Astrocyte (in vitro differentiated cells and primary cell): ENCODE results near the gene TSPAN32. TPM values are rescaled to one million over a fixed set of nuclear protein-coding genes. Genes with fewer than 3 reads are reported as not detected.

Experiments used
- DNase-seq: peaks from one replicate; pipeline ENCODE4 v3.0.0-alpha.2; 2010; ENCODE audit warnings: low read depth
- FAIRE-seq: peaks from 2 replicates; lab custom pipeline; 2011; peaks lifted over from hg19 to GRCh38; lab: Jason Lieb, UNC
- H2AFZ ChIP-seq: 2 replicates; pipeline ENCODE4 v1.6.0; 2012; ENCODE audit warnings: low read depth, low read length, inconsistent platforms
- H3K27ac ChIP-seq: 2 replicates; pipeline ENCODE4 v1.5.1; 2011; ENCODE audit warnings: low read depth, low read length, inconsistent platforms
- H3K27me3 ChIP-seq: 2 replicates; pipeline ENCODE4 v1.6.0; 2011; ENCODE audit warnings: low read length, inconsistent platforms; ENCODE audit not compliant: insufficient read depth
- H3K36me3 ChIP-seq: 2 replicates; pipeline ENCODE4 v1.5.1; 2011; ENCODE audit warnings: low read length, inconsistent platforms; ENCODE audit not compliant: insufficient read depth
- H3K4me1 ChIP-seq: 2 replicates; pipeline ENCODE4 v1.5.1; 2011; ENCODE audit warnings: low read length, inconsistent platforms; ENCODE audit not compliant: insufficient read depth
- H3K4me2 ChIP-seq: 2 replicates; pipeline ENCODE4 v1.6.0; 2012; ENCODE audit warnings: low read length, inconsistent platforms
- H3K4me3 ChIP-seq: 2 replicates; pipeline ENCODE4 v1.5.1; 2011; ENCODE audit warnings: low read depth, mild to moderate bottlenecking, low read length, inconsistent platforms; ENCODE audit not compliant: insufficient read depth
- H3K79me2 ChIP-seq: 2 replicates; pipeline ENCODE4 v1.6.0; 2012; ENCODE audit warnings: mild to moderate bottlenecking, low read length, inconsistent platforms; ENCODE audit not compliant: insufficient read depth
- H3K9ac ChIP-seq: 2 replicates; pipeline ENCODE4 v1.6.0; 2012; ENCODE audit warnings: mild to moderate bottlenecking, low read length, inconsistent platforms
- H3K9me3 ChIP-seq: 2 replicates; pipeline ENCODE4 v1.5.1; 2012; ENCODE audit warnings: low read depth, mild to moderate bottlenecking, low read length, inconsistent platforms; ENCODE audit not compliant: insufficient read depth
- H4K20me1 ChIP-seq: 2 replicates; pipeline ENCODE4 v1.6.0; 2012; ENCODE audit warnings: low read length, inconsistent platforms; ENCODE audit not compliant: insufficient read depth
- H3K27ac Mint-ChIP-seq: one replicate; pipeline ENCODE4 v1.8.0; 2021; ENCODE audit warnings: mild to moderate bottlenecking, mixed read lengths; ENCODE audit not compliant: unreplicated experiment
- H3K27me3 Mint-ChIP-seq: one replicate; pipeline ENCODE4 v1.8.0; 2021; ENCODE audit warnings: low read depth, mixed read lengths; ENCODE audit not compliant: unreplicated experiment
- H3K36me3 Mint-ChIP-seq: one replicate; pipeline ENCODE4 v1.8.0; 2021; ENCODE audit warnings: low read depth, mixed read lengths; ENCODE audit not compliant: unreplicated experiment
- H3K4me1 Mint-ChIP-seq: one replicate; pipeline ENCODE4 v1.8.0; 2021; ENCODE audit warnings: low read depth, mixed read lengths; ENCODE audit not compliant: unreplicated experiment
- H3K4me3 Mint-ChIP-seq: one replicate; pipeline ENCODE4 v1.8.0; 2021; ENCODE audit warnings: mild to moderate bottlenecking, moderate library complexity, mixed read lengths; ENCODE audit not compliant: unreplicated experiment
- H3K9me3 Mint-ChIP-seq: one replicate; pipeline ENCODE4 v1.8.0; 2021; ENCODE audit warnings: mild to moderate bottlenecking, mixed read lengths; ENCODE audit not compliant: unreplicated experiment
- CTCF ChIP-seq: IDR thresholded peaks from 2 replicates; pipeline ENCODE4 v1.5.1; 2011; ENCODE audit warnings: low read depth, mild to moderate bottlenecking, inconsistent platforms, low read length, moderate library complexity; ENCODE audit not compliant: insufficient read depth
- EZH2 ChIP-seq: IDR thresholded peaks from 2 replicates; pipeline ENCODE4 v1.6.1; 2012; ENCODE audit warnings: mild to moderate bottlenecking, low read length, inconsistent platforms; ENCODE audit not compliant: insufficient read depth
- total RNA-seq: library from RNA; stranded (reverse); gene quantifications from 2 replicates; pipeline ENCODE4 v1.2.1, GENCODE V29; 2021

TSPAN32 gene
- total RNA-seq, 1 donor from 2014 or later: not detected

- Mint-ChIP-seq H3K27ac (no peak overlapping the region), H3K4me1 (no peaks in the 10 kb centered on the region), H3K4me3 (no peak overlapping the region), H3K27me3 (peaks cover 69% of the 10 kb centered on the region), H3K36me3 (no peaks in the 10 kb centered on the region), H3K9me3 (peaks cover 19% of the 10 kb centered on the region)
- Histone ChIP-seq H3K4me3 (no peak overlapping the region), H3K9ac (no peak overlapping the region), H3K4me1 (no peaks in the 10 kb centered on the region), H2AFZ (no peak overlapping the region), H3K27ac (no peak overlapping the region), H3K36me3 (no peaks in the 10 kb centered on the region), H3K4me2 (no peak overlapping the region), H3K79me2 (no peaks in the 10 kb centered on the region), H3K27me3 (peaks cover 43% of the 10 kb centered on the region), H3K9me3 (no peaks in the 10 kb centered on the region), H4K20me1 (no peaks in the 10 kb centered on the region)
- TF ChIP-seq EZH2 (no peak), CTCF (no peak)
- FAIRE-seq (no peak), DNase-seq (no peak)
Observed at GRCh38 chr11:2272946-2273280, 28.9 kb upstream of the TSPAN32 start.

GRCh38 chr11:2273311-2273710 is 28.5 kb upstream of the TSPAN32 start:
- Mint-ChIP-seq H3K9me3 (peaks cover 17% of the 10 kb centered on the region), H3K36me3 (no peaks in the 10 kb centered on the region), H3K27ac (no peak overlapping the region), H3K4me3 (no peak overlapping the region), H3K4me1 (no peaks in the 10 kb centered on the region), H3K27me3 (peaks cover 69% of the 10 kb centered on the region)
- Histone ChIP-seq H3K4me3 (no peak overlapping the region), H4K20me1 (no peaks in the 10 kb centered on the region), H3K79me2 (no peaks in the 10 kb centered on the region), H3K9me3 (no peaks in the 10 kb centered on the region), H3K4me1 (no peaks in the 10 kb centered on the region), H3K27ac (no peak overlapping the region), H3K4me2 (no peak overlapping the region), H3K36me3 (no peaks in the 10 kb centered on the region), H2AFZ (no peak overlapping the region), H3K9ac (no peak overlapping the region), H3K27me3 (peaks cover 40% of the 10 kb centered on the region)
- DNase-seq: no peak
- FAIRE-seq: no peak
- TF ChIP-seq EZH2 (no peak), CTCF (no peak)

- no peak overlapping the region for H2AFZ ChIP-seq
- FAIRE-seq (no peak), DNase-seq (no peak)
- TF ChIP-seq CTCF: no peak
- no peak for TF ChIP-seq EZH2
- no peak overlapping the region for H3K4me3 ChIP-seq
- peaks cover 35% of the 10 kb centered on the region for H3K27me3 ChIP-seq
- no peak overlapping the region for H3K9ac ChIP-seq
- H3K4me1 ChIP-seq: no peaks in the 10 kb centered on the region
- H3K79me2 ChIP-seq: no peaks in the 10 kb centered on the region
- no peaks in the 10 kb centered on the region for H3K4me1 Mint-ChIP-seq
- no peaks in the 10 kb centered on the region for H3K9me3 ChIP-seq
- peaks cover 66% of the 10 kb centered on the region for H3K27me3 Mint-ChIP-seq
- H3K4me2 ChIP-seq: no peak overlapping the region
- no peaks in the 10 kb centered on the region for H3K36me3 Mint-ChIP-seq
- no peak overlapping the region for H3K27ac Mint-ChIP-seq
- no peaks in the 10 kb centered on the region for H4K20me1 ChIP-seq
- no peak overlapping the region for H3K27ac ChIP-seq
- H3K4me3 Mint-ChIP-seq: no peak overlapping the region
- H3K36me3 ChIP-seq: no peaks in the 10 kb centered on the region
- peaks cover 13% of the 10 kb centered on the region for H3K9me3 Mint-ChIP-seq
Observed at GRCh38 chr11:2273771-2274170, 28.0 kb upstream of the TSPAN32 start.
